GM18861 (cell line): ENCODE measurements around the gene ZNF70.

Source experiments
- ATAC-seq: cut with Tn5 transposase; IDR thresholded peaks from one replicate; pipeline ENCODE4 v1.9.1; 2021; ENCODE audit not compliant: unreplicated experiment

The ZNF70 gene

DNA sequence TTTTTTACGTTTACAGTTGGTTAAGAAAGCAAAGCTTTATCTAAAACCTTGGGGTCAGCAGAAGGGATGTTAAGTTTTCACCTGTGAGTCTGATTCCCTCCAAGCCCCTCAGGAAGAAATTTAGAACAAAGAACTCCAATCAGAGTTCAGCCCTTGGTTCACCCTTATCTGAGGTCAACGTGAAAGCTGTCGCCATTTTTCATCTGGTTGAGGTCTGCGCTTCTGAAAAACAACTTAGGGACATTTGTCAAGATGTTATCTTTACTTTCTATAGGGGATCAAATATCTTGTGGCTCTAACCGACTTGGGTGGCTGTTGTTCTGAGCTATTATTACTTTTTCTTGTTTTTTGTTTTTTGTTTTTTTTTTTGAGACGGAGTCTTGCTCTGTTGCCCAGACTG lies 30.1 kb downstream of the ZNF70 start:
- ATAC-seq, result no peak

DNA sequence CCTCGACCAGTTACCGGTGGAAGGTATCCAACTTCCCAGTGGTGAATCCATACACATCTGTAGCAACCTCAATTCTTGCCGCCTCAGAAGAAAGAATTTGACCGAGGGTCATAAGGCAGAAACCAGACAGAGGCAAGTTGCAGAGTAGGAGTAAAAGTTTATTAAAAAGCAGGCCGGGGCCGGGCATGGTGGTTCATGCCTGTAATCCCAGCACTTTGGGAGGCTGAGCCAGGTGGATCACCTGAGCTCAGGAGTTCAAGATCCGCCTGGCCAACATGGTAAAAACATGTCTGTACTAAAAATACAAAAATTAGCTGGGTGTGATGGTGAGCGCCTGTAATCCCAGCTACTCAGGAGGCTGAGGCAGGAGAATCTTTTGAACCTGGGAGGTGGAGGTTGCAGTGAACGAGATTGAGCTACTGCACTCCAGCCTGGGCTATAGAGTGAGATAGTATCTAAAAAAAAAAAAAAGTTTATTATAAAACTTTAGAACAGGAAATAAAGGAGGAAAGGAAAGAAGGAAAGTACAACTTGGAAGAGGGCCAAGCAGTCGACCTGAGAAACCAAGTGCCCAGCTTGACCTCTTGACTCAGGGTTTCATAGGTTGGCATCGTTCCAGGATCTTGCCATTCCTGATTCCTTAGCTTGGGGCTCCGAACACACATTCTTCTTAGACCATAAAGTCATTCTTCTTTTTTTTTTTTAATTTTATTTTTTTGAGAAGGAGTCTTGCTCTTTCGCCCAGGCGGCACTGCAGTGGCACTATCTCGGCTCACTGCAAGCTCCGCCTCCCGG lies 32.3 kb downstream of the ZNF70 start:
- ATAC-seq, result no peak

DNA sequence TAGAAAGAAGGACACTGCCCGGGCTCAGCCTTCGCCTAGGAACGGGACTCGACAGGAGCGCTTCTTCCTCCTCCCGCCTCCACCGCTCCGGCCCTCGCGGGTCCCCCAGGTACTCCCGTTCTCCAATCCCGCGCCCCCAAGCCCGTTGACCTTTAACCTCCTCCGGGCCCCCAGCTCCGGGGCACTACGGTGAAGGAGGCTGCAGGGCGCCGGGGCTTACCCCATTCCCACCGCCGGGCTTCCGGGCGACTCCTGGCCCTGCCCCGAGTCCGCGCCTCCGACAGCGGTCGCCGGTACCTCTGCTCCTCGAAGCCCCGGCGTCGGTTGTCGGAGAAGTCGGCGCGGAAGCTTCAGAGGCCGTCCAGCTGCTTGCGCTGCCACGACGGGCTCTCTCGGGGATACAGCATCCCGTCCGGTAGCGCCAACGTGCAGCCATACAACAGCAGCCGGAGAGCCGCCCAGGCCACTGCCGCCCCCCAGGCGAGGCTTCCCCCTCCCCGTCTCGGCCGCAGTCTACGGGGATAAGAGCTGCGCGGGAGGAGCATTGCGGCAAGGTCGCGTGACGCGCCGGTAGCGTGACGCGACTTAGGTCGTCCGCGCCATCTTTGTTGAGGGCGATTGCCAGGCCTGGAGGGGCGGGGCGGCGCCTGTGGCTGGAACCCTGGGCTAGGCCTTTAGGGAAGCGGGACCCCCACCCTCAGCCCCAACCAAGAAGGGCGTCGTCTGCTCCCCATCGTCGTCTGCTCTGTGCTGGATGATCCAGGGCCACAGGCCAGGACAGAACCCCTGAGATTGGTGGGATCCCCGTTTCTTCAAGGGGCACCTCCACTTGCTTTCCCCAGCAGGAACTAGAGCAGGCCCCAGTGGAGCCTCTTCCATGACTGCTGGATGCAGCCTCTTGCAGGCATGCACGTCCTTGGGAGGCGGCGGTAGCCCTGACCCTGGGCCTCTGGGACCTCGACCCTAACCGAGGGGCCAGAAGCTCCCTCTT lies 33.8 kb downstream of the ZNF70 start:
- peak; percentile 69 for ATAC-seq

DNA sequence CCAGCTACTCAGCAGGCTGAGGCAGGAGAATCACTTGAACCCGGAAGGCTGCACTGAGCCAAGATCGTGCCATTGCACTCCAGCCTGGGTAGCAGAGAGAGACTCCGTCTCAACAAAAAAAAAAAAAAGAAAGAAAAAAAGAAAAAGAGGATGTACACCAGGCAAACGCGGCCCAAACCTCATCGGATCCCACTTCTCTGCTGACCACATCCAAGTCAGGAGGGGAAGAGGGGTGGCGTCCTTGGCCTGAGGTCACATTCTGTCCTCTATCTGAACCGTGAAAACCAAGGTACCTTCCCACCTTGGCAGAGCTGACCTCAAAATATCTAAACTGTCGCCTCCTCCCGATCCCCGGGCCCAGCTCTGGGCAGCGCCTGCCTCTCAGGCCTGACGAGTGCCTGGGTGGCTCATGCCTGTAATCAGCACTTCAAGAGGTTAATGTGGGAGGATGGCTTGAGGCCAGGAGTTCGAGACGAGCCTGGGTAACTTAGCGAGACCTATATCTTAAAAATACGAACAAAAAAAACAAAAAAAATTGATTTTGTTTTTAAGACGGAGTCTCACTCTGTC lies 35.0 kb downstream of the ZNF70 start:
- no peak for ATAC-seq

DNA sequence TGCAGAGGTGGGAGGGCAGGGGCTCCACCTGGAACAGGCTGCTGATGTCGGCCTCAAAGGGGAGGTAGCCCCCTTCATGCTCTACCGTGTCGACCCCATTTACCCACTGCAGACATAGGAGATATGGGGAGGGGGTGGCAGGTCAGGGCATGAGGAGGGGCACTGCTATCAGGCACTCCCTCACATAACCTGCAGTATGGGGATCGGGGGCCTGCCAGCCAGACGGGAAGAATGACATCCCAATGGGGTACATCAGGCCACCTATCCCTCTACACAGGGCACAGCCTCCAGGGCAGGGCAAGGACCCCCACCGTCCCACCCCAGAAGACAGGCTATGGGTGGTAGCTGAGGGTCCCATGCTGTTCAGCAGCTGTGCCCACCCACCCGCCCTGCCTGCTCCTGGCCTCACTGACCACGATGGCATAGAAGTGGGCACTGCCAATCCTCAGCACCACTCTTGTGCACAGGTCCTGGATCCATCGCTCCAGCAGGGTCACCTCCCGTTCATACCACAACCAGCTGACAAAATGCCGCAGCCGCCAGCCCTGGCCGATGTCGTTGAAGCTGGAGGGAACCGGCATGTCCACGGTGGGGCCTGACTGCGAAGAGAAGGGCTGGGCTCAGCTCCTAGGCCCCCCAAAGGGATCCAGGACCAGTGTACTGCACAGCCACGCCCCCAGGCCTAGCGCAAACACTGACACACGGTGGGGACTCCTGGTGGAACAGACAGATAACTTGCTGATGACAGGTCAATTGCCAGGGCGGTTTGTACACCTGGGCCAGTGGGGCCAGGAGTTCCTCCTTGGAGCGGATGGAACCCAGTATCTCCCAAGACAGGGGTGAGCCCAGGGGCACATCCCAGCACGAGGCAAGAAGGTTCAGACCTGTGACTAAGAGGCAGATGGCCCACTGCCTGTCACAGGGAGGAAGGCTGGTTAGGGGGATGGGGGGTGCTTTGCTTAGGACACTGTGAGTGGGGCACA lies 36.0 kb downstream of the ZNF70 start:
- ATAC-seq, result no peak

DNA sequence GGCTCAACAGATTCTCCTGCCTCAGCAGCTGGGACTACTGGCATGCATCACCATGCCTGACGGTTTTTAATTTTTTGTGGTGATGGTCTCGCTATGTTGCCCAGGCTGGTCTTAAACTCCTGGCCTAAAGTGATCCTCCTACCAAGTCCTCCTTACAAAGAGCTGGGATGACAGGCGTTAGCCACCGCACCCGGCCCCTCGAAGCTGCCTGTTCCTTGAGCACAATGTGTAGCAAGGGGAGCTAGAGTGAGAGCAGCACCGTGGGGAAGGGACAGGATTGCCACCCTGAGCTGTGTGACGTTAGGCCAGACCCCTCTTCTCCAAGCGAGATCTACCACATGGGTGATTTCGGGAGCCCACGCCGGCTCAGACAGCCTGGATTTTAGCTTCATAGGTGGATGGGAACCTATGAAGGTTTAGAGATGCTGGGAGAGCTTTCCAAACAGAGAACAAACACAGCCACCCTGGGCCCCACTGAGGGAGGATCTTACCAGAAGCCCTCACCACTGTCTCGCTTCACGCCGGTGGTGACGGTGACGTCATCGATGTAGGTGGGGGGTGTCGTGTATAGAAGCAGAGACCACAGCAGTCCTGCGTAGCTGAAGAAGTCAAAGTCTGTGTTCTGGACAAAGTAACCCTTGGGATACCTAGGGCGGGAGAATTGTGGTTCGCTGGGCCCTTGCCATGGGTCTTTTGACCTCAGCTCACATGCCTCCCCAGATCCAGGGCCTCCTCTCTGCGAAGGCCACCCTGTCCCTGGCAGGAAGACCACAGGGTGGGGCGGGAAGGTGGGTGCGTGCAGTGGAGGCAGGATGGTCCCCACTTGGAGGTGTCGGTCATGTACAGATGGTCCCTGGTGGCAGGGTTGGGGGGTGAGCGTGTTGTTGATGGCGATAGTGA lies 37.0 kb downstream of the ZNF70 start:
- ATAC-seq, result no peak

DNA sequence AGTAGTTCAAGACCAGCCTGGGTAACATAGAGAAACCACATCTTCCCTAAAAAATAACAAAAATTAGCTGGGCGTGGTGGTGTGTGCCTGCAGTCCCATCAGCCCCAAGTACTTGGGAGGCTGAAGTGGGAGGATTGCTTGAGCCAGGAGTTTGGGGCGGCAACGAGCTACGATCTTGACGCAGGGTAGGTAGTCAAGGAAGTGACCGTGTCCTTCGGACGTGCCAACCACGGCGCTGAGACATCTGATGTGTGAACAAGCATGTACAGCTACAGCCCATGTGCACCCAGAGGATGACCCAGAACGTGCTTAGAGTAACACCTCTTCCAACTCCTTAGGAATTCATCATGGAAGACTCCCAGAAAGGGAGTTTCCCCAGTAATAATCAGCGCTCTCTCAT lies 38.7 kb downstream of the ZNF70 start:
- no peak for ATAC-seq

DNA sequence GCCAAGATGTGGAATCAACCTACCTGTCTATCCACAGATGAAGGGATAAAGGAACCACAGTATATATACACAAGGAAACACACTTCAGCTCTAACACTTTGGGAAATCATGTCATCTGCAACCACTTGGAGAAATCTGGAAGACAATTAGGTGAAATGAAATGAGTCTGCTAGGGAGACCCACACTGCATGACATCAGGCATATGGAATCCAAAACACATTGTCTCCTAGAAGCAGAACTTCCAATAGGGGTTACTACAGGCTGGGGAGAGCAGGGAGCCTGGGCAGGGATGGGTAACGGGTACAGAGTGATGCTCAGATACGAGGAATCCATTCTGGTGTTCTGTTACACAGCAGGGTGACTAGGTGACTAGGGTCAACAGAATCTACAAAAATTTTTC lies 41.8 kb downstream of the ZNF70 start:
- no peak for ATAC-seq

DNA sequence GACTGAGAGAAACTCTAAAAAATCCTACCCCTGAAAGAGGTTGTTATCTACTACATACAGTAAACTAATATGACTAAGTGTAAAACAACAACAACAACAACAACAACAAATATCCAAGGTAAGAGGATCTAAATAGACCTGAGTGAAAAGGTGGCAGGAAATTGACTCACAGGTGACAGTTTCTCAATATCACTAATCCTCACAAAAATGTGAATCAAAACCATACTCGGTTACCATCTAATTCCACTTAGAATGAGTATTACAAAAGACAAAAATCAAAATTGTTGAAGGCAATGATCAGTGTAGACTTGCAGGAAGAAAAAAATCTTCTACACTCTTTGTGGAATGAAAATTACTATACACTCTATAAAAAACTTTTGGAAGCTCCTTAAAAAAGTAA lies 42.6 kb downstream of the ZNF70 start:
- ATAC-seq, result no peak

DNA sequence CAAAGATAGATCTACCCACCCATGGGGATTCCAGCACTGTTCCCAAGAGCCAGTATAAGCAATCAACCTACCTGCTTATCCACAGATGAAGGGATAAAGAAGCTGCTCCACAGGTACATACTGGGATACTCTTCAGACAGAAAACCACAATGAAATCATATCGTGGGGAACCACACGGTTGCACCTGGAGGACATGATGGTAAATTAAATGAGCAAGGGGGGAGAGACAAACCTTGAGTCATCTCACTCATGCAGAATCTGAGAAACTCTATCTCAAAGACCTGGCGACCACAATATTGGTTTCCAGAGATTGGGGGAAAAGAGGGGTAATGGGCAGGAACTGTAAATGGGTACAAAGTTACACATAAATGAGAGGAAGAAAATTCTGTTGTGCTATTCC lies 45.6 kb downstream of the ZNF70 start:
- no peak for ATAC-seq

DNA sequence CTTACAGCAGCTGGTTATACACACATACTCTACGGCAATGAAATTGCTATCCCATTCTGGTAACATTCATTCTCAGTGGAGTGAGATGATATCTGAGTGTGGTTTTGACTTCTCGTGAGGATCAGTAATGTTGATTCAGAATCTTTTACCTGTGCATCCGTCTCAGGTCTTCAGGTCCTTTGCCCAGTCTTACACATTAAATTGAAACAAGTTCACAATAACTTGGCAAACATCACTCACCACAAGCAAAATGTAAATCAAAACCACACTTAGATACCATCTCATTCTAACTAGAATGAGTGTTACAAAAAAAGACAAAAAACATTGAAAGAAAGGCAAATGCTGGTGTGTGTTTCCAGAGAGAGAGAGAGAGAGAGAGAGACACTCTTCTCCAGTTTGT lies 46.1 kb downstream of the ZNF70 start:
- no peak for ATAC-seq

DNA sequence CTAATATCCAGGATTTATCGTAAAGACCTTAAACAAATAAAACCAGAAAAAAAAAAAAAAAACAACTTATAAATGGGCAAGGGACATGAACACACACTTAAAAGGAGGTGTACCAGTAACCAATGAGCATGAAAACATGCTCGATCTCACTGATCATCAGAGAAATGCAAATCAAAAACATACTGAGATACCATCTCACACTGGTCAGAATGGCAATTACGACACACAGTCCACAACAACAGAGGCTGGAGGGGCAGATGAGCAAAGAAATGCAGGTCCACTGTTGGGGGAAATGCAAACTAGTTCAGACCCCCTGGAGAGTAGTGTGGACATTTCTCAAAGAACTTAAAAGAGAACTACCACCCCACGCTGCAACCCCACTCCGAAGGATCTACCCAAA lies 46.9 kb downstream of the ZNF70 start:
- no peak for ATAC-seq

DNA sequence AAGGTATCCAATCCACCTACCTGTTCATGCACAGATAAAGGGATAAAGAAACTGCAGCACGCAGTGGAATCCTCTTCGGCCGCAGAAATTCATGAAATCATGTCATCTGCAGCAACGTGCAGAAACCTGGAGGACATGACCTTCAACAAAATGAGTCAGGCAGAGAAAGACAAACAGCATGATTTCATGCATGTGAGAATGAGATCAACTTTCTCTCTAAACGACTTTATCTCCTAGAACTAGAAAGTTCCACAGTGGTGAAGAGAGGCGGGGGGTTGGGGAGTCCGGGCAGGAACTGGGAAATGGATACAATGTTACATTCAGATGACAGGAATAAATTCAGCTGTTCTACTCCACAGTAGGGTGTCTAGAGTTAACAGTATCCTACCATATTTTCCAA lies 50.2 kb downstream of the ZNF70 start:
- no peak for ATAC-seq

DNA sequence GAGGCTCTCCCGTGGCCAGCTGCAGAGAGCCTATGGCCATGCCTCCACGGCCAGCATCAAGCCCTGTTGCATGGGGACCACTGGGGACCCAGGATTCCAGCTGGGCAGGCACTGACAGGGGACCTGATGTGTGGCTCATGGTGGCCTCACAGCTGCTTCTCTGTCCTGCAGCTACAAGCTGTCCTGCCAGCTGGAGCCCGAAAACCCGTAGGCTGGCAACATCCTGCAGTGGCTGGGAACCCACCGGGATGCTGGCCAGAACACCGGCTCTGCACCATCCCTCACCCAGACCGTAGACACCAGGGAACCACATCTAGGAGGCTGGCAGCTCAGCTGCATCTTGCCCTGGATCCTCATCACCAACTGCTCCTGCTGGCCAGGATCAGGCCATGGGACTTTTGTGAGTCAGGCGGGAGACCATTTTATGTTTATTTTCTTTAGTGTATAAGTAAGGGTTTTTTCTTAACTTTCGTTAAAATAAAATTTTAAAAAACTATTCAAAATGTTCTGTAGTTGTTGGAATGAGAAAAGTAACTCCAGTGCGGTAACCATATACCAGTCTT lies 52.2 kb downstream of the ZNF70 start:
- ATAC-seq, result no peak

DNA sequence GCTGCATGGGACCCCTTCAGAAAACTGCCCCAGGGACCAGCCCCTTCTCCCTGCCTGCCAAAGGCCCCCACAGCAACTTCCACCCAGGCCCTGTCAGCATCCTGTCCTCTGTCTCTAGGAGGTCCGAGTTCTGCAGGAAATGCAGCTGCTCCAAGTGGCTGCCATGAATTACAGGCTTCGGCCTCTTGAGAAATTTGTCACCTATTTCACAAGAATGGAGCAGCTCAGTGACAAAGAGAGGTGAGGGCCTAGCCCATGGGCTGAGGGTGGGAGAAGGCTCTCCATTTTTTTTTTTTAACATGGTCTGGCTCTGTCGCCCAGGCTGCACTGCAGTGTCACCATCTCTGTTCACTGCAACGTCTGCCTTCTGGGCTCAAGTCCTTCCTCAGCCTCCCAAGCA lies 52.8 kb downstream of the ZNF70 start:
- no peak for ATAC-seq

DNA sequence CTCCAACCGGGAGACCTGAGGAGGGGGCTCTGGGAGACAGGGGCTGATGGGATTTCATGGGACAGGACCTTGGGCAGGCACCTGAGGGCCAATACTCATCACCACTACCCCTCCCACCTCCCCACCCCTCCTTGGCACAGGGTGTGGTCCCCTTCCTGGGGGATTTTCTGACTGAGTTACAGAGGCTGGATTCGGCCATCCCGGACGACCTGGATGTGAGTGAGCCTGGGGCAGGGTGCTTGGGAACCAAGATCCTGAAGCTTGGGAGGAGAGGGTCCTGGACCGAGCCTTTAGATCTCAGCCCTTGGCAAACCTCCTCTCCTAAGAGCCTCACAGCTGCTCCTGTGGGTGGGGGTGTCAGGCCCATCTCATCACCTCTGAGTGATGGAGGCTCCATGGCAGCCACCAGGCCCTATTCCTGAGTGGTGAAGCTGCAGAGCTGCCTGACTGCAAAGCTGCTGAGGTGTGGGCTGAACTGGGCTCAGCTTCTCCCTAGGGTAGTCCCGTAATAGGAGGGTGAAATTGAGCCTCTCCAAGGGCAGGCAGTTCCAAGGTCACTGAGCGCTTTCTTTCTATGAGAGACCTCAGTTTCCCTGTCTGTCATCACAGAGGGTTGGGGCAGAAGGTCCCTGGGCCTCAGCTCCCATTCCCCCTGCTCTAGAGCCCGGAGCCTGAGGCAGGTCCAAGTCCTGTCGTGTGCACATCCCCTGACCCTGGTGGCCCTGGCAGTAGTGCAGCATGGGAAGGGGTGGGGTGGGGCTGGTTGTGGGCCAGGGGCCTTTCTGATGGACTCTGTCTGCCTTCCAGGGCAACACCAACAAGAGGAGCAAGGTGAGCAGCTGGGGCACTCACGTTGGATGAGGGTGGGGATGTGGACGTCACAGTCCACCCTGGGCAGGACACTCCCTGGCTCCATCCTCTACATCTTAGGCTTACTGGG lies 53.6 kb downstream of the ZNF70 start:
- no peak for ATAC-seq

DNA sequence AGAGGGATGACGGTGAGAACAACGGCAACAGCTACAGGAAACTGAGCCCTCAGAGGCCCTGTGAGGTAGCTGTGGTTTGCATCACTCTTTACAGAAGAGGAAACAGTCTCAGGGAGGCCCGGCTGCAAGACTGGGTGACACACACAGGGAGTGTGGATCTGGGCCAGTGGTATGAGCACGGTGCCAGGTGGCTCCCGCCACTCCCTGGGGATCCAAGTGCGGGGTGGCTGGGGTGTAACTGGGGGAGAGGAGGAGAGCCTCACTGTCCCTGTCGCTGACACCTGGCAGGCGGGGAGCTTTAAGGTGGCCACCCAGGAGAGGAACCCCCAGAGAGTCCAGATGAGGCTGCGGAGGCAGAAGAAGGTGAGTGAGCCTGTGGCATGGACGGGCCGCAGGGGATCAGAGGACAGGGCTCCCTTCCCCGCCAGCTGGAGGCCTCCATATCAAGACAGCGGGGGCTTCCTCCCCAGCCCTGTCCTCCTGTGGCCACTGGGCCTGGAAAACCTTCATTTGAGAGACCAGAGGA lies 54.5 kb downstream of the ZNF70 start:
- peak; percentile 68 for ATAC-seq
